GM12872 (cell line): ENCODE data around the gene CPSF7.

ENCODE experiments used
- TF ChIP-seq, protein P1 (sequence below): IDR thresholded peaks from 3 replicates; pipeline ENCODE4 v1.5.1; 2011; ENCODE audit warnings: low read depth, mild to moderate bottlenecking, low read length, moderate library complexity; ENCODE audit not compliant: insufficient read depth

The CPSF7 gene

DNA sequence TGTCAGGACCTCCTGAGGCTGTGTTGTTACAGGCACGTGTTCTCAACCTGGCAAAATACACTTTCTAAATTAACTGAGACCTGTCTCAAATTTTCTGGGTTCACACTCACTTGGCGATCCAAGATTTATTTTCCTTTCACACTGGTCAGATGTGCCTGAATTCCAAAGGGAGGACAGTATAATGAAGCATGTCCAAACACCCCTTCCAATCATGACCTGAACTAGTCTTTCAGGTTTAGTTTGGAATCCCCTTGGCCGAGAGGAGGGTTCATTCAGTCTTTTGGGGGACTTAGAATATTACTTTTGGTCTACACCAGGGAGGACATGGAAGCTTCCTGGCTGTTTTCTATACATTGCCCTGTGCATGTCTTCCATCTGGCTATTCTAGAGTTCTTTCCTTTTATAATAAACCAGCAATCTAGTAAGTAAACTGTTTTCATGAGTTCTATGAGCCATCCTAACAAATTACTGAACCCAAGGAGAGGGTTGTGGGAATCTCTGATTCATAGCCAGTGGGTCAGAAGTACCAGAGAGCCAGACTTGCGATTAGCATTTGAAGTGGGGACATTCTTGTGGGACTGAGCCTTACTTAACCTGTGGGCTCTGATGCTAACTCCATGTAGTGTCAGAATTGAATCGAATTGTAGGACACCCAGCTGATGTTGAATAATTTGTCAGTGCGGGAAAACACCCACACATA, 52.2 kb downstream of the CPSF7 start:
- TF ChIP-seq, protein P1, sequence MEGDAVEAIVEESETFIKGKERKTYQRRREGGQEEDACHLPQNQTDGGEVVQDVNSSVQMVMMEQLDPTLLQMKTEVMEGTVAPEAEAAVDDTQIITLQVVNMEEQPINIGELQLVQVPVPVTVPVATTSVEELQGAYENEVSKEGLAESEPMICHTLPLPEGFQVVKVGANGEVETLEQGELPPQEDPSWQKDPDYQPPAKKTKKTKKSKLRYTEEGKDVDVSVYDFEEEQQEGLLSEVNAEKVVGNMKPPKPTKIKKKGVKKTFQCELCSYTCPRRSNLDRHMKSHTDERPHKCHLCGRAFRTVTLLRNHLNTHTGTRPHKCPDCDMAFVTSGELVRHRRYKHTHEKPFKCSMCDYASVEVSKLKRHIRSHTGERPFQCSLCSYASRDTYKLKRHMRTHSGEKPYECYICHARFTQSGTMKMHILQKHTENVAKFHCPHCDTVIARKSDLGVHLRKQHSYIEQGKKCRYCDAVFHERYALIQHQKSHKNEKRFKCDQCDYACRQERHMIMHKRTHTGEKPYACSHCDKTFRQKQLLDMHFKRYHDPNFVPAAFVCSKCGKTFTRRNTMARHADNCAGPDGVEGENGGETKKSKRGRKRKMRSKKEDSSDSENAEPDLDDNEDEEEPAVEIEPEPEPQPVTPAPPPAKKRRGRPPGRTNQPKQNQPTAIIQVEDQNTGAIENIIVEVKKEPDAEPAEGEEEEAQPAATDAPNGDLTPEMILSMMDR = no peak

DNA sequence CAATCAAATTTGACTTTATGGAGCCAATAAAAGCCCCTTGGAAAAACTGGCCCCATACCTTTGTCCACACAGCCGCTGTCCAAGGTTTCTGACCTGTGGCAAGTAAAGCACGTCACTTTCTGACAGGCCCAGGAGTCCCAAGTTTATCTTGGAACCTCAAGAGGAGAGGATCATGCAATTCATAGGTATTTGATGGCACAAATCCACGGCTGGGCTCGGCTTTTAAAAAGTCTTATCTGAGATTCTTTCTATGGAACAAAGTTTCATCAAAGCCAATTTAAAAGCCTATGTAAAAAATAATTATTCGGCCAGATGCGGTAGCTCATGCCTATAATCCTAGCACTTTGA, 54.0 kb downstream of the CPSF7 start:
- TF ChIP-seq, protein P1 = no peak

DNA sequence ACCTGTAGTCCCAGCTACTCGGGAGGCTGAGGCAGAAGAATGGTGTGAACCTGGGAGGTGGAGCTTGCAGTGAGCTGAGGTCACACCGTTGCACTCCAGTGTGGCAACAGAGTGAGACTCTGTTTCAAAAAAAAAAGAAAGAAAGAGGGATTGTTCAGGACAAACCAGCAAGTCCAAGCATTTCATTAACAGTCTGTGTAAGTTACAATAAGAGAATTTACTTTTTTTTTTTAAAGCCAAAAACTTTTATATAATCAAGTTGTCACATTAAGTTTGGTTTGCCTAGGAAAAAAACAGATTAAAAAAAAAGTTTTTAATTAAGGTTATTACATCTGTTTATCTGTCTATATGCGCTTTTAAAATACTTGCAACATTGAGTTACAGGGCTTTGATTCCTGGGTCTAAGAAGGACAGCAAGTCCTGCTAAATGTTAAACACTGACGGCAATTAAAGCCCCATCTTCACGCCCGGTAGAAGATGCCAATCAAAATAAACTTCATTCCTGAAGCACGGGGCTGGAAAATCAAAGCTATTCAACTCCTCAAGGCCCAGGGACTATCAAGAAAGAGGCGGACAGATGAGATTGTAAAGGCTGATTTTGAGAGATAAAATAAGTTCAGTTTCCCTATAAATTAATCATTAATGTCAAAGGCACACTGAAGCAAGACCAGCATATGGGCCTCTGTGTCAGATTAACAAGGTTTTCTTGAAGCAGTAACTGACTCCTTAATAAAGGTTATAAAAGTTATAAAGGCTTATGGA, 56.9 kb downstream of the CPSF7 start:
- TF ChIP-seq, protein P1 = no peak

DNA sequence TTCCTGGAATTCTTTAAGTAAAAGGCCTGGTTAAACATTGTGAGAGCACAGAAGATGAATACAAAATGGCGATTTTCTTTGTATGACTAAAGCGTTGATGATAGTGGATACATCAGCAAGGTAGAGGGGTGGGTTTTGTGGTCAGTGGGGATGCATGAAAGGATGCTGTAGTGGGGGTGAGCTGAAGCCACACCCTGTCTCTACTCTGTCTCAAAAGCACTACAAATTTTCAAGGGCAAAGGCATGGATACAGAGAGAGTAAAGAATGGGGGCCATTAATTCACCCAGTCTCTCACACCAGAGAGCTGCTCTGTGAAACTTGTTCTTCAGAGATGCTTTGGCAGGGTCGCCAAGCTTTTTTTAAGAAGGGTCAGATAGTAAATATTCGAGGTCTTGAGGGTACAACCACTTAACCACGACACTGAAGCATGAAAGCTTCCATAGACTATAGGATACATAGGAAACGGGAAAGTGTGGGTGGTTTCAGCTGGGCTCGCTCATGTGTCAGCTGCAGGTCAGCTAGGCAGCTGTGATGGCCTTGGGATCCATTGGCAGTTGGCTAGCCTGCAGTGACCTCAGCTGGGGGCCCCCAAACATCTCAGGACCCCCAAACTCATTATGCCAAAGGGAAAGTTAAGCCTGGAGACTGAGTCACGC, 59.3 kb downstream of the CPSF7 start:
- TF ChIP-seq, protein P1 = no peak

DNA sequence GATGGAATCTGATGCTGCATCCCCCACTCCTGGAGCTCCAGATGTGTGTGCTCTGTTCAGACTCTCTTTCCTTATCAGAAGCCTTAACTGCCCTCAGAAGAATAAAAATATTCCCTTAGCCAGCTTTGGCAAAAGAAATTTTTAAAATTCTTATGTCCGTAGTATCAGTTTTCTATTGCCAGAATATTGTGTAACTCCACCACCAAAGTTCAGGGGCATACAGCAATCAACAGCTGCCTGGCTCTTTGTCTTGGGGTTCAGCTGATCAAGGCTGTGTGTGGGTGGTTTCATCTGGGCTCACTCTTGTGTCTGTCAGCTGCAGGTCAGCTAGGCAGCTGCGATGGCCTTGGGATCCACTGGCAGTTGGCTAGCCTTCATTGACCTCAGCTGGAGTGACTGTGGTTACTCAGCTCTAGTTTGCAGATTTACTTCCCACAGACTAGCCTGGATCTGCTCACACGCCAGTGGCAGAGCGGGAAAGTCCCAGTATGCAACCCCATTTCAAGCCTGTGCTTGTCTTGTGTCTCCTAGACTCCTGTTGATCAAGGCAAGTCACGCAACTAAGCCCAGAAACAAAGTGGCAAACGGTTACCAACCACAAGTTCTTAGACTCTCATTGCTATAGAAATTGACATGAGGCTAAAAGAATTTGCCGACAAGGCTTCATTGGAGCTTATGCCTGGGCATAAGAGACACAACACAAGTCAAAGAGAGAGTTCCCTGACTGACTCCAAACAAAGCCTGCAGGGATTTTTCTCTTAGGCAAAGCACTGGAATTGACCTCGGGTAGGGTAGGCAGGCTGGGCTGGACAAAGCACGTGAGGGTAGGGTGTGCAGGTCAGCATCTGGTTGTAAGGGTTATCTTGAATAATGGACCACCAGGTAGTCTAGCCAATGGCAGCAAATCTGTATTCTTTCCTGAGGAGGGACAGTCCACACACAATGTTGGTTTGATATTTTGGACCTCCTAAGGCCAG, 60.1 kb downstream of the CPSF7 start:
- TF ChIP-seq, protein P1 = no peak

DNA sequence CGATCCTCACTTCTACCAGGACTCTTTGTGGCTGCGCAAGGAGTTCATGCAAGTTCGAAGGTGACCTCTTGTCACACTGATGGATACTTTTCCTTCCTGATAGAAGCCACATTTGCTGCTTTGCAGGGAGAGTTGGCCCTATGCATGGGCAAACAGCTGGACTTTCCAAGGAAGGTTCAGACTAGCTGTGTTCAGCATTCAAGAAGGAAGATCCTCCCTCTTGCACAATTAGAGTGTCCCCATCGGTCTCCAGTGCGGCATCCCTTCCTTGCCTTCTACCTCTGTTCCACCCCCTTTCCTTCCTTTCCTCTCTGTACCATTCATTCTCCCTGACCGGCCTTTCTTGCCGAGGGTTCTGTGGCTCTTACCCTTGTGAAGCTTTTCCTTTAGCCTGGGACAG, 61.1 kb downstream of the CPSF7 start:
- TF ChIP-seq, protein P1 = no peak

DNA sequence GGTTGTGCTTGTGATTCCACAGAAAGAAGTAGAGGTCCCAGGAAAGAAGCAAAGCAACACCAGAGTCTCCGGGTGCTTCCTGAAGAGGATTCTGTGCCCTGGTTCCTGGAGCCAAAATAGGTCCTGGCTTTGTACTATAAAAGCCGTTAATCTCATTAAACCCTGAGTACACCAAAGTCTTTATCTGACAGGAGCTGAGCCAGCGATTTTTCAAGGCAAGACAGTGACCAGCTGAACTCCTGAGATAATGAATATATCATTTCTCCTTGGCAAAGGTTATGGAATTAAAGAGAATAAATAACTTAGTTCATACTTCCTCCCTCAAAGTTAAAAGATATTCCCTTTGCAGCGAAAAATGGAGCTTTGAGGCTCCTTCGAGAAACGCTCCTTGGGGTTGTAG, 62.4 kb downstream of the CPSF7 start:
- TF ChIP-seq, protein P1 = no peak
